Left lung (tissue), 10 donors: ENCODE data around the gene TBL3. TPM values are rescaled to one million over a fixed set of nuclear protein-coding genes. Genes with fewer than 3 reads are reported as not detected.

Experiments
- ATAC-seq: fragments of 200-7000 bp; cut with Tn5 transposase; one replicate; pipeline ENCODE4 v1.9.1; 2020; ENCODE audit warnings: moderate library complexity
- DNase-seq, 4 donors: peaks; one replicate each; pipeline ENCODE4 v3.0.0-alpha.2; 2013 to 2020
- H3K27ac ChIP-seq, 2 donors: fragments of 200-600 bp; sonication (generic) in 1 of 2; one replicate each; pipeline versions ENCODE4 v1.5.0 to v1.8.0; 2020 to 2021
- H3K27me3 ChIP-seq, 2 donors: fragments of 200-600 bp; sonication (generic) in 1 of 2; one replicate each; pipeline versions ENCODE4 v1.5.0 to v1.8.0; 2020 to 2021
- H3K36me3 ChIP-seq, 2 donors: fragments of 200-600 bp; sonication (generic) in 1 of 2; one replicate each; pipeline versions ENCODE4 v1.5.0 to v1.8.0; 2020 to 2021
- H3K4me1 ChIP-seq, 2 donors: fragments of 200-600 bp; one replicate each; pipeline ENCODE4 v1.8.0; 2021
- H3K4me3 ChIP-seq, 2 donors: fragments of 200-600 bp; sonication (generic) in 1 of 2; one replicate each; pipeline versions ENCODE4 v1.5.0 to v1.8.0; 2020 to 2021; ENCODE audit warnings: mild to moderate bottlenecking in 1 of 2
- H3K9me3 ChIP-seq, 2 donors: fragments of 200-600 bp; sonication (generic) in 1 of 2; one replicate each; pipeline versions ENCODE4 v1.5.0 to v1.8.0; 2020 to 2021
- CTCF ChIP-seq, 2 donors: fragments of 200-600 bp; sonication (generic) in 1 of 2; IDR thresholded peaks; one replicate each; pipeline versions ENCODE4 v1.5.0 to v1.8.0; 2021; ENCODE audit warnings: antibody characterized with exemption in 2 of 2
- intact Hi-C, 2 donors: fragments of 100-400 bp; cut with DNase I; formaldehyde crosslinking; loops; one replicate each; pipeline versions ENCODE4 v1.11.2 to v1.14.2; 2022
- polyA plus RNA-seq, 6 donors: library from polyadenylated mRNA; unstranded; fragments of 120-200 nt; gene quantifications; one replicate each; pipeline ENCODE4 v1.2.1, GENCODE V29; 2013; ENCODE audit not compliant: insufficient read length in 6 of 6
- total RNA-seq, 2 donors: library from RNA; stranded (reverse); fragmentation: NEBNext Ultra II Directional; extraction: Animal tissue kit (Norgen Biotek cat#: 25700); gene quantifications; one replicate each; pipeline ENCODE4 v1.2.1, GENCODE V29; 2021
- donor health status: DM: no; HTN: yes; CAD: no.
- donor health status: DM: no; HTN: no; CAD: no.

The TBL3 gene
- total and polyA plus RNA-seq, 8 donors: 25.8 to 38.8 (median 31.0) TPM

GRCh38 chr16:1981398-1981836 lies 9.6 kb downstream of the TBL3 start, which contains the start of gene NOXO1:
TSS of gene NOXO1 (minus strand) at chr16:1981469. CDS start at chr16:1981179, 290 bp downstream.
- H3K27me3 ChIP-seq: peaks cover 24 to 64% of the 10 kb centered on the region in 2 donors
- H3K9me3 ChIP-seq: no peaks in the 10 kb centered on the region
- H3K27ac ChIP-seq: no peak within 1 kb of the TSS
- peaks cover 0 to 45% of the 10 kb centered on the region in 2 donors for H3K36me3 ChIP-seq
- intact Hi-C loops: no loop called here
- TF ChIP-seq CTCF (IDR thresholded peaks at IDR 0.05): no peak
- H3K4me1 ChIP-seq: peaks cover 15 to 34% of the 10 kb centered on the region in 2 donors
- ATAC-seq: no peak
- peak within 1 kb of the TSS in 1 of 2 donors; percentile 32 for H3K4me3 ChIP-seq
- no peak for DNase-seq

- Histone ChIP-seq H3K36me3 (peaks cover 0 to 45% of the 10 kb centered on the region in 2 donors), H3K4me3 (no peak overlapping the region), H3K4me1 (peaks cover 15 to 34% of the 10 kb centered on the region in 2 donors), H3K27me3 (peaks cover 24 to 64% of the 10 kb centered on the region in 2 donors), H3K9me3 (no peaks in the 10 kb centered on the region), H3K27ac (no peak overlapping the region)
- intact Hi-C loops: no loop called here
- TF ChIP-seq CTCF (IDR thresholded peaks at IDR 0.05): no peak
- ATAC-seq: no peak
- no peak for DNase-seq
Observed at GRCh38 chr16:1982013-1982433, 10.2 kb downstream of the TBL3 start.

- TF ChIP-seq CTCF (IDR thresholded peaks at IDR 0.05): no peak
- no peak for ATAC-seq
- Histone ChIP-seq H3K27ac (peak overlapping the region; percentile 63 to 88), H3K4me1 (peaks cover 15 to 34% of the 10 kb centered on the region in 2 donors), H3K9me3 (no peaks in the 10 kb centered on the region), H3K4me3 (peak overlapping the region; percentile 71 to 88), H3K36me3 (peaks cover 0 to 39% of the 10 kb centered on the region in 2 donors), H3K27me3 (peaks cover 24 to 58% of the 10 kb centered on the region in 2 donors)
- no peak for DNase-seq
- intact Hi-C loops: no loop called here
Observed at GRCh38 chr16:1982991-1983543, 11.2 kb downstream of the TBL3 start.

GRCh38 chr16:1983544-1984346 lies 11.9 kb downstream of the TBL3 start, which contains the start of gene GFER:
TSS of gene GFER (plus strand) at chr16:1984193. CDS start at chr16:1984219, 26 bp downstream.
- TF ChIP-seq CTCF (IDR thresholded peaks at IDR 0.05): peak; percentile 38 to 48
- H3K4me3 ChIP-seq: peak within 1 kb of the TSS; percentile 71 to 88
- DNase-seq (peak; percentile 91 to 97 (median 93)), ATAC-seq (peak; percentile 89)
- intact Hi-C loops: no loop called here
- peaks cover 0 to 32% of the 10 kb centered on the region in 2 donors for H3K36me3 ChIP-seq
- peaks cover 30 to 58% of the 10 kb centered on the region in 2 donors for H3K27me3 ChIP-seq
- H3K9me3 ChIP-seq: no peaks in the 10 kb centered on the region
- H3K4me1 ChIP-seq: peaks cover 15 to 32% of the 10 kb centered on the region in 2 donors
- peak within 1 kb of the TSS; percentile 63 to 88 for H3K27ac ChIP-seq
